Tibial nerve (tissue), 4 donors: Measurements from ENCODE around the gene AGPAT1. TPM values are rescaled to one million over a fixed set of nuclear protein-coding genes. Genes with fewer than 3 reads are reported as not detected.

Experiments used
- DNase-seq, 2 donors: peaks; one replicate each; pipeline ENCODE4 v3.0.0-alpha.2; 2019; ENCODE audit warnings: low spot score in 2 of 2
- H3K27ac ChIP-seq, 4 donors: fragments of 200-600 bp; sonication (generic) in 3 of 4; one replicate each; pipeline ENCODE4 v1.5.1; 2017 to 2019; ENCODE audit warnings: mild to moderate bottlenecking in 1 of 4
- H3K27me3 ChIP-seq, 2 donors: fragments of 200-600 bp; sonication (generic) in 1 of 2; one replicate each; pipeline versions ENCODE4 v1.5.1 to v1.6.0; 2017 to 2019
- H3K36me3 ChIP-seq, 3 donors: fragments of 200-600 bp; sonication (generic); one replicate each; pipeline ENCODE4 v1.5.1; 2018 to 2019
- H3K4me1 ChIP-seq, 4 donors: fragments of 200-600 bp; sonication (generic) in 3 of 4; one replicate each; pipeline ENCODE4 v1.5.1; 2017 to 2019
- H3K4me3 ChIP-seq, 4 donors: fragments of 200-600 bp; sonication (generic) in 3 of 4; one replicate each; pipeline ENCODE4 v1.5.1; 2017 to 2019; ENCODE audit warnings: mild to moderate bottlenecking in 1 of 4, moderate library complexity in 1 of 4
- H3K9me3 ChIP-seq, 4 donors: fragments of 200-600 bp; sonication (generic) in 3 of 4; one replicate each; pipeline ENCODE4 v1.5.1; 2017 to 2019
- CTCF ChIP-seq, 5 experiments: fragments of 200-600 bp in 3 of 5; fragments of 450-650 bp in 2 of 5; sonication (generic) in 3 of 5; IDR thresholded peaks; one replicate each; pipeline ENCODE4 v1.5.1; 2016 to 2019; ENCODE audit warnings: antibody characterized with exemption in 5 of 5, mild to moderate bottlenecking in 3 of 5, moderate library complexity in 2 of 5
- EP300 ChIP-seq, 2 donors: sonication (generic); formaldehyde crosslinking; IDR thresholded peaks; one replicate each; pipeline ENCODE4 v1.6.1; 2017; ENCODE audit warnings: antibody characterized with exemption in 2 of 2, mild to moderate bottlenecking in 1 of 2
- POLR2A ChIP-seq, 2 donors: fragments of 450-650 bp; IDR thresholded peaks; one replicate each; pipeline ENCODE4 v1.6.1; 2017; ENCODE audit warnings: antibody characterized with exemption in 2 of 2, mild to moderate bottlenecking in 2 of 2, moderate library complexity in 2 of 2
- WGBS, 2 donors: methylation state at CpG; one replicate each; pipeline ENCODE4 v1.1.5; 2018; 5-methylcytosine and 5-hydroxymethylcytosine counted together
- total RNA-seq, 4 donors: library from RNA; depleted of rRNA; stranded (reverse); fragments of >200 nt; gene quantifications; one replicate each; pipeline ENCODE4 v1.1.0, GENCODE V29; 2016

Gene AGPAT1
- total RNA-seq, 4 donors from 2014 or later: 45.3 to 52.2 (median 48.1) TPM

DNA sequence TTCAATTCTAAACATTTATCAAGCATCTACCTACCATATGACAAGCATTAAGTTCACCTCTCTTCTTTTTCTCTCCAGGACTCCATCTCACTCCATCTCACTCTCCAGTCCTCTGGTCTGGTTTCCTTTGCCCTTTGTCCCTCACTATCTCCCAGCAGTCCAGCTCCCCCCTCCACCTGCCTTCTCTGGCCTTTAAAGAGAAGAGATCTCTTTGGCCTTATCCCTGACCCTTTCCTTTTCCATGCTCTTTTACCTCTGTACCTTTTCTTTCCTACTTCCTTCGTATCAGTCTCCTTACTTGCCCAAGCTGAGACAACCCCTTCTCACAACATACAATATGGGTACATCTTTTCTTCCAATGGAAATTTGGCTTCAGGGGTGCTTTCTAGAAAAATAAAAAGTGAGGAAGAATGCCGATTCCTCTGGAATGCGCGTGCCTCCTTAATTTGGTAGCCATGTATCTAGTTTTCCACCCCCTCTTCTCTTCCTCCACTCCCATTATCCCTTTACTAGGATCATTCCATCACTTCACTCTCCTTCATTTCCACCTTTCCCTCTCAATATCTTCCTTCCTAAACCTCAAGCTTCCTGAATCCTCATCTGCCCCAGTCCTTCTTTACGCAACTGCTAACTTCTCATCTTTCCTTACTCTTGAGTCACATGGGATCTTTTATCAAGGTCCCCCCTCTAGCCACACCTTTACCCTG, 745 bp upstream of the AGPAT1 start:
- DNase-seq: no peak
- H3K36me3 ChIP-seq: peaks cover 0 to 20% (median 4%) of the 10 kb centered on the region in 3 donors
- peaks cover 0 to 73% (median 32%) of the 10 kb centered on the region in 4 donors for H3K4me1 ChIP-seq
- peak overlapping the region; percentile 67 to 88 (median 73) for H3K4me3 ChIP-seq
- TF ChIP-seq EP300 (IDR thresholded peaks at IDR 0.05) (no peak), CTCF (IDR thresholded peaks at IDR 0.05) (no peak), POLR2A (IDR thresholded peaks at IDR 0.05) (no peak)
- 14 to 15% methylated on average over 5 of the region's 5 CpGs for WGBS, 2 donors
- H3K9me3 ChIP-seq: no peaks in the 10 kb centered on the region
- peak overlapping the region; percentile 91 to 100 (median 95) for H3K27ac ChIP-seq
- no peaks in the 10 kb centered on the region for H3K27me3 ChIP-seq

DNA sequence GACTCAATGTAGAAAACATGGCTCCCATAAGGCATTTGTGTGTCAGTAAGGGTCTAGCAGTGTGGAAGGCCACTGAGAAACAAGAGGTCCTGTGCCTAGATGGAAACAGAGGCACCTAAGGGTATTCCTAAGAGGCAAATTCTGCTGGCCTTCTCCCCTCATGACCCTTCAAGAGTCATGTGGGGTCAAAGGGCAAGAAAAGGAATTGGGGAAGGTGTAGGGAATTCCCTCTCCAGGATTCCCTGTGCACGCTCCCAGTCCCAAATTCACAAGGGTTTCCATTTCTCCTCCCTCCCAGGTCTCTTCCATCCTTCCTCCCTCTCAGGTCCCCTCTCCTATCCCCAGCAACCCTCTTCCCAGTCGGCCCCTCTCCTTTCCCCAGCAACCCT, 568 bp downstream of the AGPAT1 start:
- Histone ChIP-seq H3K9me3 (no peaks in the 10 kb centered on the region), H3K36me3 (peaks cover 0 to 21% (median 0%) of the 10 kb centered on the region in 3 donors), H3K27me3 (no peaks in the 10 kb centered on the region), H3K4me1 (peaks cover 0 to 65% (median 32%) of the 10 kb centered on the region in 4 donors), H3K27ac (peak overlapping the region; percentile 91 to 100 (median 95)), H3K4me3 (peak overlapping the region; percentile 67 to 88 (median 73))
- DNase-seq: no peak
- 5 to 19% methylated on average over 2 of the region's 2 CpGs for WGBS, 2 donors
- TF ChIP-seq CTCF (IDR thresholded peaks at IDR 0.05): no peak
- no peak for TF ChIP-seq POLR2A (IDR thresholded peaks at IDR 0.05)
- TF ChIP-seq EP300 (IDR thresholded peaks at IDR 0.05): no peak

- Histone ChIP-seq H3K36me3 (peaks cover 0 to 21% (median 0%) of the 10 kb centered on the region in 3 donors), H3K9me3 (no peaks in the 10 kb centered on the region), H3K4me1 (peaks cover 0 to 65% (median 31%) of the 10 kb centered on the region in 4 donors), H3K27me3 (no peaks in the 10 kb centered on the region), H3K4me3 (no peak overlapping the region), H3K27ac (no peak overlapping the region)
- no peak for TF ChIP-seq EP300 (IDR thresholded peaks at IDR 0.05)
- 52 to 68% methylated on average over 1 of the region's 1 CpG for WGBS, 2 donors
- DNase-seq: no peak
Observed at GRCh38 chr6:32174416-32174815, 1.5 kb downstream of the AGPAT1 start.

GRCh38 chr6:32173051-32173727, 2.7 kb downstream of the AGPAT1 start:
- Histone ChIP-seq H3K27ac (peak overlapping the region in 2 of 4 donors; percentile 34 to 36), H3K27me3 (no peaks in the 10 kb centered on the region), H3K9me3 (no peaks in the 10 kb centered on the region), H3K4me3 (no peak overlapping the region), H3K4me1 (peaks cover 0 to 70% (median 28%) of the 10 kb centered on the region in 4 donors), H3K36me3 (peaks cover 0 to 34% (median 0%) of the 10 kb centered on the region in 3 donors)
- TF ChIP-seq EP300 (IDR thresholded peaks at IDR 0.05) (no peak), CTCF (IDR thresholded peaks at IDR 0.05) (no peak), POLR2A (IDR thresholded peaks at IDR 0.05) (no peak)
- no peak for DNase-seq
- WGBS, 2 donors: 53 to 70% methylated on average over 4 of the region's 4 CpGs

GRCh38 chr6:32171234-32171633, 4.7 kb downstream of the AGPAT1 start:
- Histone ChIP-seq H3K27ac (peak overlapping the region in 1 of 4 donors; percentile 88), H3K36me3 (peaks cover 0 to 53% (median 3%) of the 10 kb centered on the region in 3 donors), H3K9me3 (no peaks in the 10 kb centered on the region), H3K4me1 (peaks cover 0 to 79% (median 29%) of the 10 kb centered on the region in 4 donors), H3K27me3 (no peaks in the 10 kb centered on the region), H3K4me3 (no peak overlapping the region)
- WGBS, 2 donors: 88 to 97% methylated on average over 6 of the region's 6 CpGs
- no peak for DNase-seq
- TF ChIP-seq POLR2A (IDR thresholded peaks at IDR 0.05) (no peak), EP300 (IDR thresholded peaks at IDR 0.05) (no peak), CTCF (IDR thresholded peaks at IDR 0.05) (no peak)
